Inferior parietal cortex (tissue), 1 donor: Measurements from ENCODE around the gene COL15A1.
"Not testable (repeated sequence)": the region's sequence is repeated elsewhere in the genome, so short reads cannot be mapped to it uniquely, and the experiment has no call there.

Experiments
- DNase-seq: peaks from one replicate; pipeline ENCODE4 v3.0.0-alpha.2; 2016; ENCODE audit errors: extremely low spot score

The COL15A1 gene

GRCh38 chr9:98943682-98944056 lies at the start of gene COL15A1:
Gene COL15A1, plus strand, starts transcription at chr9:98943907. Its CDS starts 155 bp downstream, at chr9:98944062.
- DNase-seq: no peak

GRCh38 chr9:98894171-98894570 lies 49.5 kb upstream of the COL15A1 start:
- no peak for DNase-seq

- no peak for DNase-seq
Measured at GRCh38 chr9:98894761-98895160, 48.9 kb upstream of the COL15A1 start.

- DNase-seq: no peak
Measured at GRCh38 chr9:98896632-98897031, 47.1 kb upstream of the COL15A1 start.

DNA sequence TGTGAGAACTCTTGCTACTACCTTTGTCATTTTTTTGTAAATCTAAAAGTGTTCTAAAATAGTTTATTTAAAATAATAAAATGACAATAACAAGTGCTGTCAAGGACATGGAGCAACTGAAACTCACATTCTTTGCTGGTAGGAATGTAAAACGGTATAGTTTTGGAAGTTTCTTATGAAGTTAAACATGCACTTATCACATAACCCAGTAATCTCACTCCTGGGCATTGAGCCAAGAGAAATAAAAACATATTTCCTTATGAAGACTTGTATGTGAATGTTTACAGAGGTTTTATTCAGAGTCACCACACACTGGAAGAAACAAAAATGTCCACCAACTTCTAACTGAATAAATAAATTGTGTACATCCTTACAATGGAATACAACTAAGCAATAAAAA lies 46.0 kb upstream of the COL15A1 start:
- DNase-seq: no peak

GRCh38 chr9:98899408-98900056 lies 44.2 kb upstream of the COL15A1 start:
- no peak for DNase-seq

GRCh38 chr9:98900244-98900643 lies 43.5 kb upstream of the COL15A1 start:
- DNase-seq: no peak

DNA sequence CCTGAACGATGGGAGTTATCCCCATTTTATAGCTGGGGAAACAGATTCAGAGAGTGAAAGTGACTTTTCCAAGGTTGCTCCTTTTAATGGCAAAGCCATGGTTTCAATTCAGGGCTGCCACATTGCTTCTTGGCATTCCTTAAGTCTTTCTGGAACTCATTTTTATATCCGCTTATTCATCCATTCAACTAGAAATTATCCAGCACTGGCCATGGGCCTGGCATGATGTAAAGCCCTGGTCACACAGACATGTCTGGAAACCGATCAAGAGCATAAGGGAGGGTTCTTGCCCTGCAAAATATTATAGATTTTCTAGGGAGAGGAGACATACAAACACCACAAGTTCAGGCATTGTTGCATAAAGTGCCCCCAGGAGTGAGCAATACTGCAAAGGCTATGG lies 43.0 kb upstream of the COL15A1 start:
- no peak for DNase-seq

GRCh38 chr9:98901843-98902242 lies 41.9 kb upstream of the COL15A1 start:
- not testable (repeated sequence) for DNase-seq

DNA sequence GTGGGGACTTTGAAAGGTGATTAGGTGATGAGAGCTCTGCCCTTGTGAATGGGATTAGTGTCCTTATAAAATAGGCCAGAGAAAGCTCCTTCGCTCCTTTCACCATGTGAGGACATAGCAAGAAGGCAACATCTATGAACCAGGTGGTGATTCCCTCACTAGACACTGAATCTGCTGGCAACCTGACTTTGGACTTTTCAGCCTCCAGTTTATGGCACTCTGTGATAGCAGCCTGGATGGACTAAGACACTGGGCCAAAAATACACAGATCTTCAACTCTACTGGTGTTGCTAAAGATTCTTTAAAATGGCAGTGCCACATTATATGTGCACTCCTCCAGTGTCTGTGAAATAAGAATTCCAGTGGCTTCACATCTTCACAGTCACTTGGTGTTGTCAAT lies 41.2 kb upstream of the COL15A1 start:
- DNase-seq: no peak

DNA sequence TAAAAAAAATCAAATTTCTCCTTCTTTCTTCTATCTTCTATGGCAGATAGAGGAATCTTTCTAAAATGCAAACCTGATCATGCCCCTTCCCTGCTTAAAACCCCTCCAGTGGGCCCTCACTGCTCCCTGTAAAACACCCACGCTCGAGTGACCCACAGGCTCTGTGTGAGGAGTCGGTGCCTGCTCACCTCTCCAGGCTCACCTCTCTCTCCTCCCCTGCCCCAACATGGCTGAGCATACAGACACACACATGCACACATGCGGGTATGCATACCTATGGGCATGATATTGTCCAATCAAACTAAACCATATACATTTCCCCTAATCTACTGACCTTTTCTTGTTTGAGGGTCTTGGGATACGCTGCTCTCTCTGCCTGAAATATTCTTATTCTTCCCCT lies 40.8 kb upstream of the COL15A1 start:
- DNase-seq: no peak

GRCh38 chr9:98903961-98904411 lies 39.7 kb upstream of the COL15A1 start:
- no peak for DNase-seq

- no peak for DNase-seq
Measured at GRCh38 chr9:98905015-98905414, 38.7 kb upstream of the COL15A1 start.

DNA sequence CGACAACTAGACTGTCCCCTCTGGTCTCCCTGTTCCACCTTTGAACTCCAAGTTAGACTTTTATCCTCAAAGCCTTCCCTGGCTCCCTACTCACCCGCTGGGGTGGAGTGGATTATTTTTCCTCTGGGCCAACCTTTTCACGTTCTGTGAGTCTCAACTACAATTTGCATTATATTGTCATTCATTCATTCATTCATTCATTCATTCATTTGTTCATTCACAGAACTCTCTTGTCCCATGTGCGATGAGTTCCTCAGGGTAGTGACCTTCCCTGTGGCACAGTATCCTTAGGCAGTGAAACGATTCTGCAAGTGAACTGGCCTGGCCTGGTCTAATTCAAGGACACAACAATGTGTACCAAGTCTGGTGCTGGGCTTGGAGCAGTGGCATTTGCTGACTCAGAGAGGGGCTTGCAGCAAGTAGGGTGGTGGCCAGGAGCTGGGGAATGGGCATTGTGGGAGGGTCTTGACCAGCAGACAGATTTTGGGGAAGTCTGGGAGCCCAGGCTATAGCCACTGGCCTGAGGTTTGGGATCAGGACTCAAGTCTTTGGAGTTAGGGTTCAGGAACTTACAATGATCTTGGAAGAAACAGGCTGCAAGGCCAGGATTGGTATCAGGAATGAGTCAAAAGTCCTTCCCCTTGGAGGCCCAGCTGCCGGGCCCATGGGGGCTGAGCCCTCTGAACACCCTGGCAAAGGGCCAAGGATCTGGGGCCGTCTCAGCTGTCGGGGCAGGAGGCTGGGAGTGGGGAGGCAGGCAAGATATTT lies 37.2 kb upstream of the COL15A1 start:
- no peak for DNase-seq

DNA sequence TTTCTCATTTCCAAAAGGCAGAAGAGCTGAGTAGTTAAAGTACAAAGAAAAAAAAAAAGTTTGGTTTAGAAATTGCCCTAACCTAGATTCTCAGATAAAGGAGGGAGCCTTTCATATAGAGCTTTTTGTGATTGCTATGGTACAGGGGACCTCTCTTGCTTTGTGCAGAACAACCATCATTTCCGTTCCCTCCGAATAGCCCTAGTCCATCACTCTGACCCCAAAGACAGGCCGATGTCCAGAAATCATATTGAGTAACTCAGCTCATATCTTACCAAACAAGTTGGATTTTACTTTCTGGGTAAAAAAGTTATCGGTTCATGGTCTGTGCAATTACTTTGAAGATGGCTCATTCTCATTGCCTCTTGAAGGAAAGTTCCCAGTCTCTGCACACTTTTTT lies 36.7 kb upstream of the COL15A1 start:
- DNase-seq: no peak

DNA sequence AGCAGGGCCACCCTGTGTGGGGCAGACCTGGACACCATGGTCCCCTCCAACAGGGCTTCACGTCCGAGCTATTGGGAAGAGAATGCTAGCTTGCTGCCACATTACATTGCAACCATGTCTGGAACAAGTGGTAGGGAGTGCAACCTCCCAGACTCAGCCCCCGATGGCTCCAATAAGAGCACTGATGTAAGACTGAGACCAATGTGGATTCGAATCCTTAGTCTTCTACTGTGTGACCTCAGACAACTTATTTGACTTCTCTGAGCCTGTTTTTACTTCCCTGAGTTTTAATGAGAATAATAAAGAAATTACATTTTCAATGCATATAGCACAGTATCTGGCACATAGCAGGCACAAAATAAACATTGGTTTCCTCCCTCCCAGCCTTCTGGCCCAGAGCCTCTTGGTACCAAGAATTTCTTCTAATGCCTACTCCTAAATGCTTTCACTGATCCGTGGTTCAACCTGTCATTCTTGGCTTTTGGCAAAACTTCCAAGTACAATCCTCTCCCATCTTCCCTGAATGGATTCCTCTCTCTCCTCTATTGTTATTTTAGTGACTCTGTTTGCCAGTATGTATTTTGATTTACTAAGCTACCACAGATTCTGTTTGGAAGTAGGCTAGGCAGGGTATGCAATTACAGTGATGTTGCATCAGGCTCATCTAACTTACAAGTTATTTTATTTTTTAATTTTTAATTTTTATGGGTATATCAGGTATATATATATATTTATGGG lies 34.6 kb upstream of the COL15A1 start:
- no peak for DNase-seq

GRCh38 chr9:98909935-98910334 lies 33.8 kb upstream of the COL15A1 start:
- DNase-seq: no peak

GRCh38 chr9:98911042-98911441 lies 32.7 kb upstream of the COL15A1 start:
- no peak for DNase-seq

DNA sequence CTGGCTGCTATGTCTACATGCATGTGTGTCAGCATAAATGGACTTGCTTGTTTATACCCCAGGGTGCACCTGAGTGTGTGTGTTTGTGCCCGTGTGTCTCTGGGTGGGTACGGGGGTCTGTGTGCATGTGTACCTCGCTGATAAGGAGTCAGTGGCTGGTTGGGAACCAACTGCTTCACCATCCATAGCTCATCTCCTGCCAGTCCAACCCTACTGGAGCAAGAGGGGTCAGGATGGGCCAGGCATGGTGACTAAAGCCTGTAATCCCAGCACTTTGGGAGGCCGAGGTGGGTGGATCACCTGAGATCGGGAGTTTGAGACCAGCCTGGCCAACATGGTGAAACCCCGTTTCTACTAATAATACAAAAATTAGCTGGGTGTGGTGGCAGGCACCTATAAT lies 32.0 kb upstream of the COL15A1 start:
- DNase-seq: not testable (repeated sequence)

- no peak for DNase-seq
Measured at GRCh38 chr9:98912450-98912849, 31.3 kb upstream of the COL15A1 start.

DNA sequence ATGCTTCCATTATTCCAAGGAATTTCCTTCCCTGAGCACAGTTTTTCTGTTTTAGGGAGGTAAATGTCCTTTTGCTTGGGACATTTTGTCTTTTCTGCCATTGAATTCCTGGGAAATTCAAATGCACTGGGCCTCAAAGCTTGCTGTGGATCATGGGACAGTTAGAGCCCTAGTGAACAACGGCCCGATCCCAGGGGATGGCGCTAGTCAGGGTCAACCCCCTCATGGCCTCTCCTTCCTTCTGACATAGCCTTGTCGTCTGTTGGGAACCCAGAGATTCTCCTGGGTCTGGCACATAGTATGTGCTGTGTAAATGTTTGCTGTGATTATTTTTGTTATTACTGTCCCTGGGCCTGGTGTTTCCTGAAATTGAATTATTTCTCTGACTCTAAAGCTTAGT lies 30.7 kb upstream of the COL15A1 start:
- no peak for DNase-seq

DNA sequence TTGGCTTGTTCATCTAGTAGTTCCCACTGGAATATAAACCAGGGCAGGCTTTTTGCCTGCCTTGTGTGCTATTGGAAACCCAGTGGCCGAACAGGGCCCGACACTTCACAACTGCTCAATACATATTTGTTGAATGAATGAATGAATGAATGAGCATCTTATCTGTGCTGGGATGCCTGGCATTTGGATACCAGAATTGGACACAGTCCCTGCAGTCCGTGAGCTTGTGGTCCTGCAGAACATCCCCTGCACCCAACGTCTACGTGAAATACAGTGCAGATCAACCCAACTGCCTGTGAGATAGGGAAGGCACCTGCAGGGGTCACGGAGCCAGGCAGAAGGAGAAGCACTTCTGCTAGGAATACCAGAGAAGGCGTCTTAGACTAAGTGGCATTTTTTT lies 30.0 kb upstream of the COL15A1 start:
- no peak for DNase-seq

- no peak for DNase-seq
Measured at GRCh38 chr9:98915599-98915998, 28.1 kb upstream of the COL15A1 start.
